ENCODE measurements around the gene MIA.
"Not testable (repeated sequence)": the region's sequence is repeated elsewhere in the genome, so short reads cannot be mapped to it uniquely, and the experiment has no call there.

MIA gene

GRCh38 chr19:40774916-40775631 is at the start of gene MIA:
TSS of gene MIA (plus strand) at chr19:40775521. CDS start at chr19:40775543, 22 bp downstream.
- no peak for DNase-seq

GRCh38 chr19:40726279-40726678 is 49.0 kb upstream of the MIA start:
- DNase-seq, result no peak

GRCh38 chr19:40730065-40730464 is 45.3 kb upstream of the MIA start:
- not testable (repeated sequence) for DNase-seq

- DNase-seq, result not testable (repeated sequence)
Measured at GRCh38 chr19:40732304-40732703, 43.0 kb upstream of the MIA start.

DNA sequence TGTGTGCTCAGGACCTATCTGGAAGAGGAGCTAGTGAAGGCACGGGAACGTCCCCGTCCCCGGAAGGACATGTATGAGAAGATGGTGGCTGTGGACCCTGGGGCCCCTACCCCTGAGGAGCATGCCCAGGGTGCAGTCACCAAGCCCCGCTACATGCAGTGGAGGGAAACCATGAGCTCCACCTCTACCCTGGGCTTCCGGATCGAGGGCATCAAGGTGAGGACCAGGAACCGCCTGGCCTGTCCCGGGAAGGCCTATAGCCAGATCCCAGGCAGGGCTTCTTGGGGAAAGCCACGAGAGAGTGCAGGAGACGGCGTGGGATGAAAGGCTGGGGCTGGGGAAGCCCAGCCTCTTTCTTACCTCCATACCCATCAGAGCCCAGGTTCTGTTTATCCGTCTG is 42.2 kb upstream of the MIA start:
- no peak for DNase-seq

GRCh38 chr19:40735013-40735771 is 40.1 kb upstream of the MIA start:
- no peak for DNase-seq

DNA sequence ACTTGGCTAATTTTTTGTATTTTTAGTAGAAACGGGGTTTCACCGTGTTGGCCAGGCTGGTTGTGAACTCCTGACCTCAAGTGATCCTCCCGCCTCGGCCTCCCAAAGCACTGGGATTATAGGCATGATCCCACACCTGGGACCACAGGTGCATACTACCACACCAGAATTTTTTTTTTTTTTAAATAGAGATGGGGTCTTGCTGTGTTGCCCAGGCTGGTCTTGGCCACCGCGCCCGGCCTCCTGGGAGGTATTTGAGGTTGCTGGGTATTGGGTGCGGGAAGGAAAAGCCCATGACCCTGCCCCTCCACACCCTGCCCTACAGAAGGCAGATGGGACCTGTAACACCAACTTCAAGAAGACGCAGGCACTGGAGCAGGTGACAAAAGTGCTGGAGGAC is 38.7 kb upstream of the MIA start:
- no peak for DNase-seq

DNA sequence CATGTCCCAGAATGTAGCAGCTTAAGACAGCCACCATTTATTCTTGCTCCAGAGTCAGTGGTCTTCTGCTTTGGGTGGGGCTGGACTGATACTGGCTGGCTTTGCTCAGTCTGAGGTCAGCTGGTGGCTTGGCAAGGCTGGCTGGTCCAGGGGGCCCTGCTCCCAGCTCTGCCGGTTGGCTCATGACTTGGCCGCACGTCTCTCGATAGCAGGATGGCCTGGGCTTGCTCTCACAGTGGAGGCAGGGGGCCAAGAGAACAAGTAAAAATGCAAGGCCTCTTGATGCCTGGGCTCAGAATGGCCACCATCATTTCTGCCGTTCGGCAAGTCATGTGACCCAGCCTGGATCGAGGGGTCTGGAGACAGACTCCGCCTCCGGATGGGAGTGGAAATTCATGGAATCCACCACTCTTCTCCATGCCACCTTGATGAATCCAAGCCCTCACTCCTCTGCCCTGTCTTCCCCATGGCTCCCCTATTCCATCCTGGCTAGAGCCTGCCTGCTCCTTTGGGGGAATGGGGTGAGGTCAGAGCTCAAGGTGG is 38.1 kb upstream of the MIA start:
- no peak for DNase-seq

GRCh38 chr19:40739030-40739839 is 36.1 kb upstream of the MIA start:
- no peak for DNase-seq

- DNase-seq, result no peak
Measured at GRCh38 chr19:40739871-40740703, 35.2 kb upstream of the MIA start.

DNA sequence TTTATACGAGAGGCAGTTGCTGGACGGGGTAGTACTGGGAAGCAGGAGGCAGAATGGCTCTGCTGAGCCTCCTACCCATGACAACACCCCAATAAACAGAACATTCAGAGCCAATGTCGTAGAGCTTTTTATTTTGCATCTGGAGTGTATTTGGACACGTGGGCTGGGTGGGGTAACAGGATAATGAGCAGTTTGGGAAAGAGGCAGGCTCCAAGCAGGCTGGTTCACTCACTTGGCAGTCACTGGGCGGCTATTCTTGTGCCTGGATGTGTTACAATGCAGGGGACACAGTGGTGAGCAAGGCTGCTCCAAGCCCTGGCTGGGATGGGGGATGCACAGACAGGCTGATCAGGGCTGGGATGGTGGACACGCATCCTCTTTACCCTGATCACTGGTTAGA is 34.6 kb upstream of the MIA start:
- DNase-seq, result no peak

DNA sequence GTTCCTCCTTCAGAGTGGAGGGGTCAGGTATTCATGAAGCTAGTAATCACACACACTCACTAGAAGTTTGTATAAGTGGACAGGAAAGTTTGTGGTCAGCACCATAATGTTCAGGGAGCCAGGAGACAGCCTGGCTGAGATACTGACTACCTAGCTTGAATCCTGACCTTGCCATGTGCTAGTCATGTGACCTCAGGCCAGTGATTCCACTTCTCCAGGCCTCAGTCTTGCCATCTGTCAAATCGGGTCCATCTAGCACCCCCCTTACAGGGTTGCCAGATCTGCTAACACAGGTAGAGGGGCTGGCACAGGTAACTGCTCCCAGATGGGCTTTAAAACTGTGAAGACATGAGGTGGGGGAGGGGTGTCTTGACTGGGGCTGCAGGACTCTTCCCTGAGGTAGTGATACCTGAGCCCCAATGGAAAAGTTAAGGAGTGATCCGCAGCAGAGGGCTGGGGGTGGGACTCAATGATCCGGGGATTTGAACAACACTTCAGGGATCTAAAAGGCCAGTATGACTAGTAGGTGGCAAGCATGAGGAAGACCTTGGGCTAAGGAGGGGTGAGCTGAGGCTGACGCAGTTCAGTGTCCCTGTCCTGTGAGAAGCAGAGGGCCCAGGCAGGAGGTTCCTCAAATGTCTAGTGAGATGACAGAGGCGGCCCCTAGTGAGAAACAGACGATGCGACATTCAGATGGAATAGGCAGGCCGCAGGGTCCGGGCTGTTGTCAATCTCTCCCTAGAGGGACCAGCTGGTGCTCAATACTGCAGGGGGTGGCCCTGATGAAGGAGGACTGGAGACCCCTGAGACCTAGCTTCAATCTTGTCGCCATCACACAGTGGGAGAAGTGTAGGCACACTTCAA is 33.6 kb upstream of the MIA start:
- DNase-seq, result no peak

GRCh38 chr19:40742477-40742876 is 32.8 kb upstream of the MIA start:
- no peak for DNase-seq

- no peak for DNase-seq
Measured at GRCh38 chr19:40742886-40743285, 32.4 kb upstream of the MIA start.

- DNase-seq, result no peak
Measured at GRCh38 chr19:40743926-40744325, 31.4 kb upstream of the MIA start.

DNA sequence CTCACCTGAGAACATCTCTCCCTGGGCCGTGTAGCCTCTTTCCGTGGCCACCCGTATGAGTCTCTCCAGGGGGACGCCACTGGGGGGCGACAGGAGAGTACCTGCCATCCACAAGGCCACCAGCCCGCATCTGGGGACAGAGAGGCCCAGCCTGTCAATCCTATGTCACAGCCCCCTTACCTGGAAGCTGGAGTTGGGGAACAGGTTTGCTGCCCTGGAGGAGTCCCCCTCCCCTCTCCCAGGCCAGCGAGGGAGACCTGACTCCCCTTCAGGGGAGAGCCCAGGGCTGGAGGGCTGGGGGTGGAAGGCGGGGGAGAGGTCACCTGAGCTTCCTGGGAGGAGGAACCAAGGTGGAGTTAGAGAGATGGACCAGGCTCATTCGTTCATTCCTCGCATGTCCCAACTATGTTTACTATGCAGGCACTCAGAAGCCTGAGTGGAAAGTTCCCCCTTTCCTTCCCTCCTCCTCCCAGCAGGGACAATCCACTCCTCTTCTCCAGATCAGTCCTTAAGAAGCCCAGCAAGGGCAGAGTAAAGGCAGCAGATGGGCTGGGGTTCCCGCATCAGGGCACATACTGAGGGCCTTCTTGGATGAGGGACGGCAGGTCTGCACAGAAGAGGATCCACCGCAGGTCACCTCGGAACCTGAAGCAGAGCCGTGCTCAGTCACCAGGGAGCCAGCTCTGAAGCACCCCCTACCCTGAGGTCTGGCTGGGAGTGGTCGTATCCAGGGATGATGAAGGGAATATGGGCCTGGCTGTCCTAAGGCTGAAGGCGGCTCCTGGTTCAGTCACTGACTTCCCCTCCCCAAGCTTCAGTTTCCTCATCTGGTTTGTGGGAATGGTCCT is 30.5 kb upstream of the MIA start:
- no peak for DNase-seq

DNA sequence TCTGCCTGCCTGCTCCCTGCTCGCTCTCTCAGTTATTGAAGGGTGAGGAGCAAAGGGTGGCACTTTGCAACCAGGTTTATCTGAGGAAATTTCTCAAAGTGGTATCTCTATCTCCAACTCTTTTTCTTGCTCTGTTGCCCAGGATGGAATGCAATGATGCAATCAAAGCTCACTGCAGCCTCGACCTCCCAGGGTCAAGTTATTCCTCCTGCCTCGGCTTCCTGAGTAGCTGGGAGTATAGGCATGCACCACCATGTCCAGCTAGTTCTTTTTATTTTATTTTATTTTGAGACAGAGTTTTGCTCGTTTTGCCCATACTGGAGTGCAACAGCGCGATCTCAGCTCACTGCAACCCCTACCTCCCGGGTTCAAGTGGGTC is 29.9 kb upstream of the MIA start:
- no peak for DNase-seq

DNA sequence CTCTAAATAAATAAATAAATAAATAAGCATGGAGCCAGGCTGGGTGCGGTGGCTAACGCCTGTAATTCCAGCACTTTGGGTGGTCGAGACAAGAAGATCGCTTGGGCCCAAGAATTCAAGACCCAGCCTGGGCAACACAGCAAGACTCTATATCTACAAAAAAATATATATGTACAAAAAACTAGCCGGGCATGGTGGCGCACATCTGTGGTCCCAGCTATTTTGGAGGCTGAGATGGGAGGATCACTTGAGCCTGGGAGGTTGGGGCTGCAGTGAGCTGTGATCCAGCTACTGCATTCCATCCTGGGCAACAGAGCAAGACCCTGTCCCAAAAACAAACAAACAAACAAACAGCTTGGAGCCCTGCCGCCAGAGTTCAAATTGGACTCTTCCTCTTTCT is 27.8 kb upstream of the MIA start:
- DNase-seq, result no peak

DNA sequence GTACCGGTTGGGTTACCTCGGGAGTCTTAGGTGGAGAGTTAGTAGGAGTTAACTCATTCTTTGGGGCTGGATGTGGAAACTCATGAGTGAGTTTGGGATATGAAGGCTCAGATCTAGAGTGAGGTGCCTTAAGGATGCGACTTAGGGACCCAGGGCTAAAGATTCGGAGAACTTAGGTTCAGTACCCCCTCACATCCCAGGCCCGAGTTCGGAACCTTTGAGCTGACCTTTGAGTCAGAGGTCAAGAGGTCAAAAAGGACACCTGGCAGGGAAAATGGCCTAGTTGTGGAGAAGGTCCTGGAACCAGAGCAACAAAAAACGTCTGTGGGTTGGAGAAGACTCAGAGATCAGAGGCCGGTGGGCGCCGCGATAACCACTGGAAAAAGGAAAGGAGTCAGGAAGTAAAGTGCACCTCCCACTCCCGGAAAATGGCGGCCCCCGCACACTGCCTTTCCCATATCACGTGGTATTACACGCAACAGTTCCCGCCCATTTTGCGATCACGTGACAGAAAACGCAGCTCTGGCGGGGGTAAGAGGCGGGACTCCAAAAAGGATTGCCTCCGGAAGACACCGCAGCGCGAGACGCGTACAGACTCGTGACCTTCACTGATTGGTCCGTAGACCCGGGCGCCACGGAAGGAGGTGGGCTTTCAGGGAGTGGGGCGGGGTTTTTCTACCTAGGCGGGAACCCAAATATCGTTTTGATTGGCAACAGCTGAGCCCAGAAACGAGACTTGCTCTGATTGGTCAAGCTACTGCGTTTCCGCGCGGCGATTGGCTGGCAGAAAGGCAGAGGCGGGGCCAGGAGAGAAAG is 25.1 kb upstream of the MIA start, which contains the start of gene ACTMAP:
ACTMAP (minus strand) TSS at position 420 of the 816 bp plus-strand sequence. CDS start 674 bp downstream, outside the sequence.
- DNase-seq, result peak; percentile 99
